Bronchial epithelial cell (primary cell): ENCODE results near the gene NBL1. TPM values are rescaled to one million over a fixed set of nuclear protein-coding genes. Genes with fewer than 3 reads are reported as not detected.

ENCODE experiments used
- DNase-seq: peaks from one replicate; pipeline ENCODE4 v3.0.0-alpha.2; 2010; ENCODE audit warnings: low read depth
- FAIRE-seq: peaks from 2 replicates; lab custom pipeline; 2011; peaks lifted over from hg19 to GRCh38; lab: Jason Lieb, UNC
- H3K27me3 ChIP-seq: 2 replicates; pipeline ENCODE4 v1.5.1; 2011; ENCODE audit warnings: low read length; ENCODE audit not compliant: control insufficient read depth, insufficient read depth
- H3K36me3 ChIP-seq: 2 replicates; pipeline ENCODE4 v1.5.1; 2011; ENCODE audit warnings: low read length; ENCODE audit not compliant: control insufficient read depth, insufficient read depth
- H3K4me3 ChIP-seq: 2 replicates; pipeline ENCODE4 v1.5.1; 2011; ENCODE audit warnings: mild to moderate bottlenecking, low read depth, low read length, control low read depth
- CTCF ChIP-seq: IDR thresholded peaks from 2 replicates; pipeline ENCODE4 v1.5.1; 2011; ENCODE audit warnings: mild to moderate bottlenecking, moderate library complexity, low read length, control low read depth, inconsistent platforms; ENCODE audit not compliant: insufficient read depth, severe bottlenecking
- total RNA-seq: library from RNA; depleted of rRNA; stranded (reverse); fragments of >200 nt; gene quantifications from 2 replicates; pipeline ENCODE4 v1.2.1, GENCODE V29; 2014

NBL1 gene
- total RNA-seq, 1 donor from 2014 or later = 55.3 TPM

- Histone ChIP-seq H3K36me3 (no peaks in the 10 kb centered on the region), H3K4me3 (no peak overlapping the region), H3K27me3 (no peaks in the 10 kb centered on the region)
- FAIRE-seq (no peak), DNase-seq (peak; percentile 93)
- no peak for TF ChIP-seq CTCF
Observed at GRCh38 chr1:19639999-19640362, 4.1 kb upstream of the NBL1 start.

DNA sequence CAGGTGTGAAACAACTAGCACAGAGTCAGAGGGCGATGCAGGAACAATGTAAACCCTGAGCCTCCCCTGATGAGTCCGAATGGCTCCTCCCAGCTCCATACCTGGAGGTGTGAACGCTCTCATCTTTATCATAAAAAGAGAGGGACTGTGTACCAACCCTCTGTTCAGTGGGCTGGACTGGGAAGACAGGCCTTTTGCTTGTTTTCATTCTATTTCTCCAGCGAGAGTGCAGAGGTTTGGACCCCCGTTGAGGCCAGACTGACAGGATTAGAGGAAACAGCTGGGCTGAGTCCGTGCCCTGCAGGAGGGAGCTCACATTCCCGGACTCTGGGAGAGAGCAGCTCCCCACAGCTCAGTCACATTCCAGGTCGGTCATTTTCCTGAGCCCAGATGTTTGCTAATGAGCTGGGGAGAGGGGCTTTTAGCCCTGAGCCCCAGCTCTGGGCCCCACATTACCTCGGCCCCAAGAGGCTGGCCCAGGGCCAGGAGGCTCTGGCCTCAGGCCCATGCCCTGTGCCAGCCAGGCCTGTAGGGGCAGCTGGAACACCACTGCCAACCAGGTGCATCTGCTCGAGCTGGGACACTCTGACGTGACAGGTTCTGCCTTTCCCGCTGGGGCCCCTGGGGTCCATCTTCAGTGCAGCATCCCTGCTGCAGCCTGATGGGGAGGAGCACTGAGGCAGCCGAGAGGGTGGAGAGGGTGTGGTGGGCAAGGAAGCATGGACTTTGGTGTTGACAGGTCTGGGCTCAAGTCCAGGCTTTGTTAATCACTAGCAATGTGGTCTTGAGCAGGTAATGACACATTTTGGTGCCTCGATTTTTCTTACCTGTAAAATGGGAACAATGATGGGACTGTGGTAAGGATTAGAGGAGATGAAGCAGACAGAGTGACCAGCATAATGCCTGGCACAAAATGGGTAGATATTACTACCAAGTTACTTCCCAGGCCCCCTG, 3.5 kb upstream of the NBL1 start:
- Histone ChIP-seq H3K36me3 (no peaks in the 10 kb centered on the region), H3K27me3 (no peaks in the 10 kb centered on the region), H3K4me3 (no peak overlapping the region)
- TF ChIP-seq CTCF = peak; percentile 29
- DNase-seq = peak; percentile 85
- no peak for FAIRE-seq

GRCh38 chr1:19643121-19643520, 990 bp upstream of the NBL1 start:
- Histone ChIP-seq H3K4me3 (peak overlapping the region; percentile 86), H3K36me3 (no peaks in the 10 kb centered on the region), H3K27me3 (no peaks in the 10 kb centered on the region)
- DNase-seq (peak; percentile 83), FAIRE-seq (no peak)
- TF ChIP-seq CTCF = peak; percentile 47

DNA sequence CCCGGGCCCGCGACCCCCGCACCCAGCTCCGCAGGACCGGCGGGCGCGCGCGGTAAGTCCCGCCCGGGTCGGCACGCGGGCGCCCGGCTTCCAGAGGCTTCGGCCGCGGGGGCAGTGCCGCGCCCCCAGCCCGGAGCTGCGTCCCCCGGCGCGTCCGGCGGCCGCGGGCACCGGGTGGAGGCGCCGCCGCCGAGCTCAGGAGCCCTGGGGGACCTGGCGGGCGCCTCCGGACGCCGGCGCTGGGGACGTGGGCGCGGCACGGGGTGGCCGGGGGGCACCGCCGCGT, 227 bp downstream of the NBL1 start:
- H3K4me3 ChIP-seq = peak overlapping the region; percentile 86
- H3K36me3 ChIP-seq = no peaks in the 10 kb centered on the region
- DNase-seq (no peak), FAIRE-seq (no peak)
- no peaks in the 10 kb centered on the region for H3K27me3 ChIP-seq
- no peak for TF ChIP-seq CTCF

- H3K36me3 ChIP-seq = no peaks in the 10 kb centered on the region
- no peaks in the 10 kb centered on the region for H3K27me3 ChIP-seq
- DNase-seq (no peak), FAIRE-seq (no peak)
- H3K4me3 ChIP-seq = peak overlapping the region; percentile 86
- no peak for TF ChIP-seq CTCF
Observed at GRCh38 chr1:19644681-19645410, 735 bp downstream of the NBL1 start.
